ENCODE results near the gene TRIM54.

GRCh38 chr2:27350106-27350693, 68.0 kb downstream of the TRIM54 start:
- TF ChIP-seq POLR2AphosphoS5 (IDR thresholded peaks at IDR 0.05; ENCODE audit: borderline replicate concordance, low read depth, low read length) = no peak
- TF ChIP-seq EZH2 (IDR thresholded peaks at IDR 0.05) = no peak
- no peak for TF ChIP-seq FOXP2 (optimal IDR thresholded peaks at IDR 0.05; ENCODE audit: control extremely low read depth, extremely low read length, insufficient read depth)

All from SK-N-MC (cell line).